SK-N-SH treated with all-trans-retinoic acid at 6 μM for 48 hours (cell line): ENCODE data around the gene SLC13A4.

Source experiments
- ATAC-seq: fragments of 200-7000 bp; cut with Tn5 transposase; 3 replicates; pipeline ENCODE4 v1.9.1; 2020; ENCODE audit warnings: mild to moderate bottlenecking, moderate library complexity
- ARNTL ChIP-seq: fragments of 450-650 bp; formaldehyde crosslinking; IDR thresholded peaks from 2 replicates; pipeline ENCODE4 v1.5.0; 2020; ENCODE audit warnings: low read depth, mild to moderate bottlenecking, moderate library complexity, borderline replicate concordance
- BACH2 ChIP-seq: fragments of 250-450 bp; sonication (Bioruptor Pico); IDR thresholded peaks from 2 replicates; pipeline ENCODE4 v1.9.0; 2021; ENCODE audit warnings: mild to moderate bottlenecking, borderline replicate concordance
- CSDC2 ChIP-seq: fragments of 250-450 bp; sonication (Bioruptor Pico); IDR thresholded peaks from 2 replicates; pipeline ENCODE4 v1.5.0; 2020; ENCODE audit warnings: mild to moderate bottlenecking, moderate library complexity
- ESRRG ChIP-seq: fragments of 250-450 bp; sonication (Bioruptor Pico); IDR thresholded peaks from 2 replicates; pipeline ENCODE4 v1.6.1; 2021; ENCODE audit warnings: mild to moderate bottlenecking
- GLIS3 ChIP-seq: fragments of 250-450 bp; sonication (Bioruptor Pico); IDR thresholded peaks from 2 replicates; pipeline ENCODE4 v1.5.0; 2020; ENCODE audit warnings: mild to moderate bottlenecking, moderate library complexity
- ISL1 ChIP-seq: fragments of 250-450 bp; sonication (Bioruptor Pico); IDR thresholded peaks from 2 replicates; pipeline ENCODE4 v2.1.2; 2022; ENCODE audit warnings: mild to moderate bottlenecking, moderate library complexity
- OSR1 ChIP-seq: fragments of 250-450 bp; sonication (Bioruptor Pico); IDR thresholded peaks from 2 replicates; pipeline ENCODE4 v1.8.0; 2022; ENCODE audit warnings: moderate library complexity, mild to moderate bottlenecking, inconsistent platforms
- PPARA ChIP-seq: fragments of 250-450 bp; sonication (Bioruptor Pico); IDR thresholded peaks from 2 replicates; pipeline ENCODE4 v1.5.0; 2020; ENCODE audit warnings: mild to moderate bottlenecking, borderline replicate concordance
- SNAI2 ChIP-seq: fragments of 250-450 bp; sonication (Bioruptor Pico); IDR thresholded peaks from 2 replicates; pipeline ENCODE4 v1.5.0; 2020; ENCODE audit warnings: mild to moderate bottlenecking, moderate library complexity
- TCF4 ChIP-seq: fragments of 250-450 bp; sonication (Bioruptor Pico); IDR thresholded peaks from 2 replicates; pipeline ENCODE4 v1.8.0; 2021; ENCODE audit warnings: mild to moderate bottlenecking, moderate library complexity, borderline replicate concordance
- TOX ChIP-seq: fragments of 250-450 bp; sonication (Bioruptor Pico); IDR thresholded peaks from 2 replicates; pipeline ENCODE4 v1.8.0; 2021; ENCODE audit warnings: mild to moderate bottlenecking, moderate library complexity, borderline replicate concordance
- ZC3H10 ChIP-seq: fragments of 250-450 bp; sonication (Bioruptor Pico); IDR thresholded peaks from 2 replicates; pipeline ENCODE4 v1.5.1; 2021; ENCODE audit warnings: mild to moderate bottlenecking, moderate library complexity
- ZFP3 ChIP-seq: fragments of 250-450 bp; sonication (Bioruptor Pico); IDR thresholded peaks from 2 replicates; pipeline ENCODE4 v1.5.0; 2020; ENCODE audit warnings: mild to moderate bottlenecking, moderate library complexity
- ZFP30 ChIP-seq: fragments of 450-650 bp; formaldehyde crosslinking; IDR thresholded peaks from 2 replicates; pipeline ENCODE4 v1.5.0; 2022; ENCODE audit warnings: mild to moderate bottlenecking, moderate library complexity
- ZNF565 ChIP-seq: fragments of 450-650 bp; formaldehyde crosslinking; conservative IDR thresholded peaks from 2 replicates; pipeline ENCODE4 v1.5.0; 2020; ENCODE audit warnings: low read depth, mild to moderate bottlenecking, moderate library complexity
- ZNF70 ChIP-seq: fragments of 450-650 bp; formaldehyde crosslinking; IDR thresholded peaks from 2 replicates; pipeline ENCODE4 v1.5.0; 2020; ENCODE audit warnings: mild to moderate bottlenecking, moderate library complexity
- ZNF8 ChIP-seq: fragments of 450-650 bp; formaldehyde crosslinking; IDR thresholded peaks from 2 replicates; pipeline ENCODE4 v1.5.0; 2020; ENCODE audit warnings: mild to moderate bottlenecking, moderate library complexity
- TF ChIP-seq, protein P1 (sequence below): fragments of 250-450 bp; sonication (Bioruptor Pico); IDR thresholded peaks from 2 replicates; pipeline ENCODE4 v1.5.1; 2020; ENCODE audit warnings: low read depth, mild to moderate bottlenecking, moderate library complexity
- TF ChIP-seq, protein P2 (sequence below): fragments of 250-450 bp; sonication (Bioruptor Pico); IDR thresholded peaks from 2 replicates; pipeline ENCODE4 v1.8.0; 2020; ENCODE audit warnings: mild to moderate bottlenecking, moderate library complexity, borderline replicate concordance
- TF ChIP-seq, protein P3 (sequence below): fragments of 250-450 bp; sonication (Bioruptor Pico); IDR thresholded peaks from 2 replicates; pipeline ENCODE4 v1.8.0; 2021; ENCODE audit warnings: low read depth, mild to moderate bottlenecking, moderate library complexity, borderline replicate concordance
- TF ChIP-seq, protein P4 (sequence below): fragments of 250-450 bp; sonication (Bioruptor Pico); IDR thresholded peaks from 2 replicates; pipeline ENCODE4 v1.5.1; 2021; ENCODE audit warnings: mild to moderate bottlenecking, moderate library complexity
- TF ChIP-seq, protein P5 (sequence below): fragments of 250-450 bp; sonication (Bioruptor Pico); IDR thresholded peaks from 2 replicates; pipeline ENCODE4 v1.5.0; 2020; ENCODE audit warnings: mild to moderate bottlenecking, moderate library complexity

The SLC13A4 gene

DNA sequence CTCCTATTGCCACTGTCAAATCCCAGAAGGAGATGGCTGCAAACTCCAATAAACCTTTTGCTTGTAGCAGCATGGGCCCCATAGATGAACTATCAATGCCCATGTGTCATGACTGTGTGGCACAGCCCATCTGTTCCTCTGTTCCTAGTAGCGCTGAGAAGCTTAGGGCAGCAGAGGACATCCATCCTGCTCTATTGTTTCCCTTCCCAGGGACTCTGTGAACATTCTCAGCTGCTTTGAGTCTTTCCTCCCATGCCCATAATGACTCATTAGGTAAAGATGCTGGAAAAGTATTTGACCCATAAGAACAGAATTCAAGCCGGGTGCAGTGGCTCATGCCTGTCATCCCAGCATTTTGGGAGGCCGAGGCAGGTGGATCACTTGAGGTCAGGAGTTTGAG, 37.4 kb downstream of the SLC13A4 start:
- peak; percentile 72 for ATAC-seq

DNA sequence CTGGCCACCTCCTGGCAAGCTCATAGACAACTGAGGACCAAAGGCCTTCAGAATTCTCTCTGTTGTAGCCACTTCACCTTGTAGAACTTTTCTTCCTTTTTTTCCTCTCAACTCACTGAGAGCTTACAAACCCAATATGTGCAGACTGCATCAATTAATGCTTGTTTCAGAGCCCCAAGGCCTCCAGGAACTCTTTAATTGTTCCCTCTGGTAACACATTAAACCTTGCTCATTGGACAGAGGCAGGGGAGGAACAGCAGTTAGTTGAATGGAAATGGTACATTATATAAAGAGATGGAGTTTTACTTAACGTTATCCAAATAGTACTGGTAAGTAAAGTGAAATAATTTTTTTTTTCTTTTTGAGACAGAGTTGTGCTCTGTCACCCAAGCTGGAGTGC, 40.5 kb downstream of the SLC13A4 start:
- ATAC-seq = no peak

More for the DNA sequence above, 37.4 kb downstream of the SLC13A4 start:
- TF ChIP-seq ZNF70 (CRISPR knock-in tag) (no peak), GLIS3 (CRISPR knock-in tag) (no peak), BACH2 (CRISPR knock-in tag) (no peak), ZFP3 (CRISPR knock-in tag) (no peak), ARNTL (no peak), SNAI2 (CRISPR knock-in tag) (no peak), OSR1 (CRISPR knock-in tag) (no peak), ISL1 (CRISPR knock-in tag) (no peak), ZFP30 (CRISPR knock-in tag) (no peak), ZNF8 (CRISPR knock-in tag) (no peak)
- TF ChIP-seq, all 23 proteins: peak for 0

DNA sequence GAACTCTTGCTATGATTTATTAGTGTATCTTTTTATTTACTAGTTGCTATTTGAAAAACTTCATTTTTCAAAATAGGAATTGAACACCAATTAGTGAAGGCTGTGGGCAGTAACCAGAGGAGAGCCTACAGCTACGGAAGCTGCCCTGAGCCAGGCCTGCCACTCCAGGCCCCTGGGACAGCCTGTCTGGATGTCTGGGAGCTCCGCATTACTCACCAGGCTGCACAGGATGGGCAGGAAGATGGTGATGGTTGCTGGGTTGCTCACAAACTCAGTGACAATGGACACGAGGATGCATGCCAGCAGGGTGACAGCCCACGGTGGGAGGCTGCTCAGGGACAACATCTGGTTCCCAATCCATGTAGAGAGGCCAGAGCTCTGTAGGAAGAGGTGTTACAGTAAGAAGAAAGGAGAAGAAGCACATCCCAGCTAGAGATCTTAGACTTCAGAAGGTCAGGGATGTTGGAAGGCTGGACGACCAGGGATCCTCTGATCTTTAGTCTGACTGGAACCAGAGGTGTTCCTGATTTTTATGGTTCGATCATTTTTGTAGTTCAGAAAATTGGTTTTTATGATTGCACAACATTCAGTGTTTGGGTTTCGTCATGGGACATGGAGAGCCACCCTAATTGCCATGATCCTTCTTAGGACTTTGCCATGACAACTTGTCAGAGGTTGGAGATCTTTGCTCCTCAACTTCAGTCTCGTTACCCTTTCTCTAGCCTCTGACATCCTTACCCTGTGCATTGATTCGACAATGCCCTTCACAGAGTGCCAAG, 42.5 kb downstream of the SLC13A4 start:
- ATAC-seq = peak; percentile 66
- no peak for TF ChIP-seq CSDC2 (CRISPR knock-in tag)
- no peak for TF ChIP-seq ARNTL
- no peak for TF ChIP-seq ZNF70 (CRISPR knock-in tag)
- TF ChIP-seq, protein P1, sequence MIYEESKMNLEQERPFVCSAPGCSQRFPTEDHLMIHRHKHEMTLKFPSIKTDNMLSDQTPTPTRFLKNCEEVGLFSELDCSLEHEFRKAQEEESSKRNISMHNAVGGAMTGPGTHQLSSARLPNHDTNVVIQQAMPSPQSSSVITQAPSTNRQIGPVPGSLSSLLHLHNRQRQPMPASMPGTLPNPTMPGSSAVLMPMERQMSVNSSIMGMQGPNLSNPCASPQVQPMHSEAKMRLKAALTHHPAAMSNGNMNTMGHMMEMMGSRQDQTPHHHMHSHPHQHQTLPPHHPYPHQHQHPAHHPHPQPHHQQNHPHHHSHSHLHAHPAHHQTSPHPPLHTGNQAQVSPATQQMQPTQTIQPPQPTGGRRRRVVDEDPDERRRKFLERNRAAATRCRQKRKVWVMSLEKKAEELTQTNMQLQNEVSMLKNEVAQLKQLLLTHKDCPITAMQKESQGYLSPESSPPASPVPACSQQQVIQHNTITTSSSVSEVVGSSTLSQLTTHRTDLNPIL = no peak
- TF ChIP-seq ZC3H10 (CRISPR knock-in tag) = no peak
- TF ChIP-seq, protein P2, sequence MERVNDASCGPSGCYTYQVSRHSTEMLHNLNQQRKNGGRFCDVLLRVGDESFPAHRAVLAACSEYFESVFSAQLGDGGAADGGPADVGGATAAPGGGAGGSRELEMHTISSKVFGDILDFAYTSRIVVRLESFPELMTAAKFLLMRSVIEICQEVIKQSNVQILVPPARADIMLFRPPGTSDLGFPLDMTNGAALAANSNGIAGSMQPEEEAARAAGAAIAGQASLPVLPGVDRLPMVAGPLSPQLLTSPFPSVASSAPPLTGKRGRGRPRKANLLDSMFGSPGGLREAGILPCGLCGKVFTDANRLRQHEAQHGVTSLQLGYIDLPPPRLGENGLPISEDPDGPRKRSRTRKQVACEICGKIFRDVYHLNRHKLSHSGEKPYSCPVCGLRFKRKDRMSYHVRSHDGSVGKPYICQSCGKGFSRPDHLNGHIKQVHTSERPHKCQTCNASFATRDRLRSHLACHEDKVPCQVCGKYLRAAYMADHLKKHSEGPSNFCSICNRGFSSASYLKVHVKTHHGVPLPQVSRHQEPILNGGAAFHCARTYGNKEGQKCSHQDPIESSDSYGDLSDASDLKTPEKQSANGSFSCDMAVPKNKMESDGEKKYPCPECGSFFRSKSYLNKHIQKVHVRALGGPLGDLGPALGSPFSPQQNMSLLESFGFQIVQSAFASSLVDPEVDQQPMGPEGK = no peak
- TF ChIP-seq TOX = no peak
- TF ChIP-seq ESRRG (CRISPR knock-in tag) = no peak
- TF ChIP-seq ZNF8 (CRISPR knock-in tag) = no peak
- TF ChIP-seq BACH2 (CRISPR knock-in tag) = no peak

More for the DNA sequence above, 40.5 kb downstream of the SLC13A4 start:
- TF ChIP-seq, protein P3, sequence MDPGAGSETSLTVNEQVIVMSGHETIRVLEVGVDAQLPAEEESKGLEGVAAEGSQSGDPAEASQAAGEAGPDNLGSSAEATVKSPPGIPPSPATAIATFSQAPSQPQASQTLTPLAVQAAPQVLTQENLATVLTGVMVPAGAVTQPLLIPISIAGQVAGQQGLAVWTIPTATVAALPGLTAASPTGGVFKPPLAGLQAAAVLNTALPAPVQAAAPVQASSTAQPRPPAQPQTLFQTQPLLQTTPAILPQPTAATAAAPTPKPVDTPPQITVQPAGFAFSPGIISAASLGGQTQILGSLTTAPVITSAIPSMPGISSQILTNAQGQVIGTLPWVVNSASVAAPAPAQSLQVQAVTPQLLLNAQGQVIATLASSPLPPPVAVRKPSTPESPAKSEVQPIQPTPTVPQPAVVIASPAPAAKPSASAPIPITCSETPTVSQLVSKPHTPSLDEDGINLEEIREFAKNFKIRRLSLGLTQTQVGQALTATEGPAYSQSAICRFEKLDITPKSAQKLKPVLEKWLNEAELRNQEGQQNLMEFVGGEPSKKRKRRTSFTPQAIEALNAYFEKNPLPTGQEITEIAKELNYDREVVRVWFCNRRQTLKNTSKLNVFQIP = no peak
- TF ChIP-seq ZFP30 (CRISPR knock-in tag) (no peak), ZC3H10 (CRISPR knock-in tag) (no peak), GLIS3 (CRISPR knock-in tag) (no peak), ESRRG (CRISPR knock-in tag) (no peak), ZNF70 (CRISPR knock-in tag) (no peak), ZNF8 (CRISPR knock-in tag) (no peak), ISL1 (CRISPR knock-in tag) (no peak), ZFP3 (CRISPR knock-in tag) (no peak), ZNF565 (CRISPR knock-in tag) (no peak), BACH2 (CRISPR knock-in tag) (no peak), ARNTL (no peak), TCF4 (CRISPR knock-in tag) (no peak), PPARA (CRISPR knock-in tag) (no peak)
- TF ChIP-seq, protein P4, sequence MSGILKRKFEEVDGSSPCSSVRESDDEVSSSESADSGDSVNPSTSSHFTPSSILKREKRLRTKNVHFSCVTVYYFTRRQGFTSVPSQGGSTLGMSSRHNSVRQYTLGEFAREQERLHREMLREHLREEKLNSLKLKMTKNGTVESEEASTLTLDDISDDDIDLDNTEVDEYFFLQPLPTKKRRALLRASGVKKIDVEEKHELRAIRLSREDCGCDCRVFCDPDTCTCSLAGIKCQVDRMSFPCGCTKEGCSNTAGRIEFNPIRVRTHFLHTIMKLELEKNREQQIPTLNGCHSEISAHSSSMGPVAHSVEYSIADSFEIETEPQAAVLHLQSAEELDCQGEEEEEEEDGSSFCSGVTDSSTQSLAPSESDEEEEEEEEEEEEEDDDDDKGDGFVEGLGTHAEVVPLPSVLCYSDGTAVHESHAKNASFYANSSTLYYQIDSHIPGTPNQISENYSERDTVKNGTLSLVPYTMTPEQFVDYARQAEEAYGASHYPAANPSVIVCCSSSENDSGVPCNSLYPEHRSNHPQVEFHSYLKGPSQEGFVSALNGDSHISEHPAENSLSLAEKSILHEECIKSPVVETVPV (CRISPR knock-in tag) = no peak
- TF ChIP-seq, protein P1 = no peak
- TF ChIP-seq, protein P5, sequence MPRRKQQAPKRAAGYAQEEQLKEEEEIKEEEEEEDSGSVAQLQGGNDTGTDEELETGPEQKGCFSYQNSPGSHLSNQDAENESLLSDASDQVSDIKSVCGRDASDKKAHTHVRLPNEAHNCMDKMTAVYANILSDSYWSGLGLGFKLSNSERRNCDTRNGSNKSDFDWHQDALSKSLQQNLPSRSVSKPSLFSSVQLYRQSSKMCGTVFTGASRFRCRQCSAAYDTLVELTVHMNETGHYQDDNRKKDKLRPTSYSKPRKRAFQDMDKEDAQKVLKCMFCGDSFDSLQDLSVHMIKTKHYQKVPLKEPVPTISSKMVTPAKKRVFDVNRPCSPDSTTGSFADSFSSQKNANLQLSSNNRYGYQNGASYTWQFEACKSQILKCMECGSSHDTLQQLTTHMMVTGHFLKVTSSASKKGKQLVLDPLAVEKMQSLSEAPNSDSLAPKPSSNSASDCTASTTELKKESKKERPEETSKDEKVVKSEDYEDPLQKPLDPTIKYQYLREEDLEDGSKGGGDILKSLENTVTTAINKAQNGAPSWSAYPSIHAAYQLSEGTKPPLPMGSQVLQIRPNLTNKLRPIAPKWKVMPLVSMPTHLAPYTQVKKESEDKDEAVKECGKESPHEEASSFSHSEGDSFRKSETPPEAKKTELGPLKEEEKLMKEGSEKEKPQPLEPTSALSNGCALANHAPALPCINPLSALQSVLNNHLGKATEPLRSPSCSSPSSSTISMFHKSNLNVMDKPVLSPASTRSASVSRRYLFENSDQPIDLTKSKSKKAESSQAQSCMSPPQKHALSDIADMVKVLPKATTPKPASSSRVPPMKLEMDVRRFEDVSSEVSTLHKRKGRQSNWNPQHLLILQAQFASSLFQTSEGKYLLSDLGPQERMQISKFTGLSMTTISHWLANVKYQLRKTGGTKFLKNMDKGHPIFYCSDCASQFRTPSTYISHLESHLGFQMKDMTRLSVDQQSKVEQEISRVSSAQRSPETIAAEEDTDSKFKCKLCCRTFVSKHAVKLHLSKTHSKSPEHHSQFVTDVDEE (CRISPR knock-in tag) = no peak
